HFFc6 (cell line): ENCODE data around the gene LRP1B. TPM values are rescaled to one million over a fixed set of nuclear protein-coding genes. Genes with fewer than 3 reads are reported as not detected.

Experiments used
- DNase-seq: peaks from one replicate; pipeline ENCODE4 v3.0.0-alpha.2; 2018
- H3K27ac Mint-ChIP-seq: 2 replicates; pipeline ENCODE4 v1.8.0; 2020; ENCODE audit warnings: mild to moderate bottlenecking, mixed read lengths
- H3K27me3 Mint-ChIP-seq: 2 replicates; pipeline ENCODE4 v1.8.0; 2021; ENCODE audit warnings: mild to moderate bottlenecking, moderate library complexity, mixed read lengths; ENCODE audit not compliant: insufficient read depth
- H3K36me3 Mint-ChIP-seq: 2 replicates; pipeline ENCODE4 v1.8.0; 2021; ENCODE audit warnings: low read depth, mixed read lengths
- H3K4me1 Mint-ChIP-seq: 2 replicates; pipeline ENCODE4 v1.8.0; 2020; ENCODE audit warnings: low read depth, mixed read lengths
- H3K4me3 Mint-ChIP-seq: 2 replicates; pipeline ENCODE4 v1.8.0; 2020; ENCODE audit warnings: mild to moderate bottlenecking, moderate library complexity, mixed read lengths
- H3K9me3 Mint-ChIP-seq: 2 replicates; pipeline ENCODE4 v1.8.0; 2020; ENCODE audit warnings: mild to moderate bottlenecking, mixed read lengths
- CTCF ChIP-seq: fragments of 200-600 bp; sonication (generic); IDR thresholded peaks from 2 replicates; pipeline ENCODE4 v1.5.0; 2021; ENCODE audit warnings: antibody characterized with exemption, mild to moderate bottlenecking
- total RNA-seq, 6 experiments: library from RNA; stranded (reverse); fragmentation: NEBNext Ultra II Directional; extraction: Animal tissue kit (Norgen Biotek cat#: 25700); gene quantifications; 2 replicates in 1 of 6; 3 replicates in 5 of 6; pipeline ENCODE4 v1.2.3, GENCODE V29; 2021

LRP1B gene
- total RNA-seq, 6 experiments from 2014 or later = not detected

- peaks cover 19% of the 10 kb centered on the region; the same call in 1 of the 2 replicates for H3K9me3 Mint-ChIP-seq
- H3K27me3 Mint-ChIP-seq = no peaks in the 10 kb centered on the region
- no peaks in the 10 kb centered on the region for H3K4me1 Mint-ChIP-seq
- no peak overlapping the region for H3K27ac Mint-ChIP-seq
- H3K36me3 Mint-ChIP-seq = no peaks in the 10 kb centered on the region
- no peak for DNase-seq
- TF ChIP-seq CTCF = no peak
- H3K4me3 Mint-ChIP-seq = no peak overlapping the region
Observed at GRCh38 chr2:140910683-140911082, 1220.1 kb downstream of the LRP1B start.

- Mint-ChIP-seq H3K36me3 (no peaks in the 10 kb centered on the region), H3K9me3 (peaks cover 4% of the 10 kb centered on the region; the same call in 1 of the 2 replicates), H3K27ac (no peak overlapping the region), H3K27me3 (no peaks in the 10 kb centered on the region), H3K4me1 (no peaks in the 10 kb centered on the region), H3K4me3 (no peak overlapping the region)
- no peak for DNase-seq
- TF ChIP-seq CTCF = no peak
Observed at GRCh38 chr2:140905083-140905781, 1225.6 kb downstream of the LRP1B start.

- Mint-ChIP-seq H3K9me3 (peaks cover 12% of the 10 kb centered on the region), H3K4me3 (no peak overlapping the region), H3K27ac (no peak overlapping the region), H3K4me1 (peaks cover 25% of the 10 kb centered on the region; the same call in 1 of the 2 replicates), H3K36me3 (no peaks in the 10 kb centered on the region), H3K27me3 (no peaks in the 10 kb centered on the region)
- no peak for TF ChIP-seq CTCF
- DNase-seq = no peak
Observed at GRCh38 chr2:140895378-140895777, 1235.4 kb downstream of the LRP1B start.

- Mint-ChIP-seq H3K4me3 (no peak overlapping the region), H3K27me3 (no peaks in the 10 kb centered on the region), H3K9me3 (peaks cover 10% of the 10 kb centered on the region), H3K36me3 (no peaks in the 10 kb centered on the region), H3K4me1 (peaks cover 25% of the 10 kb centered on the region; the same call in 1 of the 2 replicates), H3K27ac (0 out of 2 replicates have a peak overlapping the region, but pooled peaks have one; percentile 8)
- no peak for TF ChIP-seq CTCF
- no peak for DNase-seq
Observed at GRCh38 chr2:140893685-140894084, 1237.1 kb downstream of the LRP1B start.

- H3K36me3 Mint-ChIP-seq = no peaks in the 10 kb centered on the region
- H3K4me1 Mint-ChIP-seq = peaks cover 25% of the 10 kb centered on the region; the same call in 1 of the 2 replicates
- H3K9me3 Mint-ChIP-seq = peaks cover 8% of the 10 kb centered on the region
- H3K27ac Mint-ChIP-seq = no peak overlapping the region
- H3K4me3 Mint-ChIP-seq = no peak overlapping the region
- no peak for DNase-seq
- no peaks in the 10 kb centered on the region for H3K27me3 Mint-ChIP-seq
- TF ChIP-seq CTCF = no peak
Observed at GRCh38 chr2:140892911-140893637, 1237.7 kb downstream of the LRP1B start.
